HepG2 (cell line): Measurements from ENCODE around the gene COL27A1. TPM values are rescaled to one million over a fixed set of nuclear protein-coding genes. Genes with fewer than 3 reads are reported as not detected.

ENCODE experiments used
- CBX1 ChIP-seq: IDR thresholded peaks from one replicate; pipeline ENCODE4 v1.6.1; 2016; ENCODE audit warnings: antibody characterized with exemption, low read depth
- ERF ChIP-seq: IDR thresholded peaks from 2 replicates; pipeline ENCODE4 v1.6.1; 2018; ENCODE audit warnings: missing biosample characterization, missing genetic modification reagents
- FOXK2 ChIP-seq: fragments of 450-650 bp; IDR thresholded peaks from 2 replicates; pipeline ENCODE4 v1.6.1; 2016
- HNRNPL ChIP-seq: fragments of 200-400 bp; formaldehyde crosslinking; IDR thresholded peaks from 2 replicates; pipeline ENCODE4 v1.6.1; 2017; ENCODE audit warnings: mild to moderate bottlenecking, low read depth, low read length
- IRF2 ChIP-seq: IDR thresholded peaks from 2 replicates; pipeline ENCODE4 v1.6.1; 2018; ENCODE audit warnings: missing genetic modification reagents, missing compliant biosample characterization
- LRRFIP1 ChIP-seq: sonication (generic); formaldehyde crosslinking; conservative IDR thresholded peaks from 2 replicates; pipeline ENCODE4 v1.4.0; 2020; ENCODE audit warnings: missing genetic modification reagents
- NFYC ChIP-seq: IDR thresholded peaks from 2 replicates; pipeline ENCODE4 v1.6.1; 2016; ENCODE audit warnings: missing genetic modification reagents, missing compliant biosample characterization
- PAF1 ChIP-seq: IDR thresholded peaks from 2 replicates; pipeline ENCODE4 v1.6.1; 2016; ENCODE audit warnings: missing genetic modification reagents, missing compliant biosample characterization
- POLR2AphosphoS2 ChIP-seq: IDR thresholded peaks from 2 replicates; pipeline ENCODE4 v1.6.1; 2011; ENCODE audit warnings: low read depth, low read length, improper control_type of control experiment
- SALL2 ChIP-seq: sonication (generic); formaldehyde crosslinking; IDR thresholded peaks from 2 replicates; pipeline ENCODE4 v1.8.1; 2023; ENCODE audit warnings: mild to moderate bottlenecking, missing genetic modification reagents, inconsistent platforms
- SOX13 ChIP-seq, 3 experiments: fragments of 450-650 bp in 1 of 3; sonication (generic) in 1 of 3; formaldehyde crosslinking in 1 of 3; IDR thresholded peaks in 2 of 3; conservative IDR thresholded peaks in 1 of 3; 2 replicates each; pipeline versions ENCODE4 v1.5.0 to v1.6.1; 2016 to 2020; ENCODE audit warnings: antibody characterized with exemption in 1 of 3, mild to moderate bottlenecking in 1 of 3, missing compliant biosample characterization in 1 of 3, missing genetic modification reagents in 1 of 3, moderate library complexity in 1 of 3
- SOX6 ChIP-seq, 2 experiments: fragments of 450-650 bp in 1 of 2; sonication (generic) in 1 of 2; formaldehyde crosslinking in 1 of 2; IDR thresholded peaks; 2 replicates each; pipeline versions ENCODE4 v1.4.0 to v1.6.1; 2017 to 2020; ENCODE audit warnings: antibody characterized with exemption in 1 of 2, mild to moderate bottlenecking in 1 of 2, missing genetic modification reagents in 1 of 2
- TAF1 ChIP-seq: sonication (generic); formaldehyde crosslinking; IDR thresholded peaks from 2 replicates; pipeline ENCODE4 v1.4.0; 2020; ENCODE audit warnings: missing genetic modification reagents
- ZBTB20 ChIP-seq: sonication (generic); formaldehyde crosslinking; IDR thresholded peaks from 2 replicates; pipeline ENCODE4 v1.8.1; 2023; ENCODE audit warnings: missing genetic modification reagents, low read depth, mild to moderate bottlenecking, borderline replicate concordance
- ZBTB4 ChIP-seq: sonication (generic); formaldehyde crosslinking; IDR thresholded peaks from 2 replicates; pipeline ENCODE4 v1.4.0; 2020; ENCODE audit warnings: missing genetic modification reagents, mild to moderate bottlenecking, borderline replicate concordance
- ZFP1 ChIP-seq: IDR thresholded peaks from 2 replicates; pipeline ENCODE4 v1.6.1; 2016
- ZNF160 ChIP-seq: sonication (generic); formaldehyde crosslinking; IDR thresholded peaks from 2 replicates; pipeline ENCODE4 v1.8.0; 2022; ENCODE audit warnings: mild to moderate bottlenecking, inconsistent platforms, missing genetic modification reagents
- ZNF292 ChIP-seq: sonication (generic); formaldehyde crosslinking; IDR thresholded peaks from 2 replicates; pipeline ENCODE4 v1.8.1; 2022; ENCODE audit warnings: mild to moderate bottlenecking, low read depth, missing genetic modification reagents, borderline replicate concordance
- ZNF337 ChIP-seq: sonication (generic); formaldehyde crosslinking; IDR thresholded peaks from 2 replicates; pipeline ENCODE4 v1.5.1; 2020; ENCODE audit warnings: missing genetic modification reagents, low read depth, mild to moderate bottlenecking, borderline replicate concordance
- ZNF605 ChIP-seq: sonication (generic); formaldehyde crosslinking; IDR thresholded peaks from 2 replicates; pipeline ENCODE4 v1.8.0; 2022; ENCODE audit warnings: mild to moderate bottlenecking, missing genetic modification reagents
- ZNF616 ChIP-seq: sonication (generic); formaldehyde crosslinking; IDR thresholded peaks from 2 replicates; pipeline ENCODE4 v1.5.0; 2020; ENCODE audit warnings: low read depth, mild to moderate bottlenecking, missing genetic modification reagents
- ZNF691 ChIP-seq: sonication (generic); formaldehyde crosslinking; IDR thresholded peaks from 2 replicates; pipeline ENCODE4 v1.4.0; 2020; ENCODE audit warnings: missing genetic modification reagents, low read depth, mild to moderate bottlenecking, borderline replicate concordance
- ZNF746 ChIP-seq: sonication (generic); formaldehyde crosslinking; IDR thresholded peaks from 2 replicates; pipeline ENCODE4 v1.8.0; 2022; ENCODE audit warnings: mild to moderate bottlenecking, missing genetic modification reagents
- polyA plus RNA-seq, 8 experiments: library from polyadenylated mRNA; depleted of rRNA in 3 of 8; stranded (reverse) in 7 of 8; unstranded in 1 of 8; fragments of >200 nt; fragmentation: Illumina TruSeq in 4 of 8; extraction: Trizol in 4 of 8; gene quantifications; 2 replicates each; pipeline versions ENCODE4 v1.2.1 to v1.2.3, GENCODE V29; 2011 to 2016; ENCODE audit warnings: low read depth in 4 of 8, missing spikeins in 1 of 8, mixed read lengths in 1 of 8; ENCODE audit not compliant: insufficient read depth in 1 of 8
- total RNA-seq, 5 experiments: library from RNA; depleted of rRNA; stranded (reverse); fragments of >200 nt; fragmentation: Illumina TruSeq; extraction: Trizol; gene quantifications; 2 replicates each; pipeline ENCODE4 v1.2.3, GENCODE V29; 2016; ENCODE audit warnings: low read depth in 1 of 5

Gene COL27A1
- total and polyA plus RNA-seq, 2 of the 13 experiments (the other 11 are each of a cell fraction or from before 2014, with no cell fraction given), result 71.3 to 89.1 TPM

GRCh38 chr9:114117996-114118830 lies 37.1 kb upstream of the COL27A1 start (continued):
- TF ChIP-seq ZNF746 (CRISPR knock-in tag), result peak; percentile 96; the same call in 1 of the 2 replicates
- TF ChIP-seq ZNF616 (CRISPR knock-in tag), result no peak
- TF ChIP-seq ZBTB20 (CRISPR knock-in tag), result peak; percentile 87; the same call in 1 of the 2 replicates
- TF ChIP-seq ZNF337 (CRISPR knock-in tag), result no peak
- TF ChIP-seq LRRFIP1, result no peak
- TF ChIP-seq ZNF605 (CRISPR knock-in tag), result peak; percentile 81
- peak; percentile 57; the same call in 1 of the 2 replicates for TF ChIP-seq TAF1 (CRISPR knock-in tag)
- TF ChIP-seq IRF2 (CRISPR knock-in tag), result peak; percentile 82
- TF ChIP-seq SOX13 (IDR thresholded peaks at IDR 0.05), result 0 out of 2 replicates have a peak, but pooled peaks have one; percentile 29
- peak in 1 of 2 experiments; percentile 93; a peak in 2 of 4 replicates for TF ChIP-seq SOX13 (CRISPR knock-in tag; conservative IDR thresholded peaks at IDR 0.05 in 1 of 2, IDR thresholded peaks at IDR 0.05 in 1 of 2)
- TF ChIP-seq ZNF160 (CRISPR knock-in tag), result no peak
- TF ChIP-seq CBX1, result no peak
- TF ChIP-seq PAF1 (CRISPR knock-in tag), result no peak
- TF ChIP-seq POLR2AphosphoS2, result no peak
- TF ChIP-seq SALL2 (CRISPR knock-in tag), result no peak; the same call in 1 of the 2 replicates
- TF ChIP-seq FOXK2, result peak; percentile 83
- no peak for TF ChIP-seq ZBTB4 (CRISPR knock-in tag)
- peak; percentile 85 for TF ChIP-seq ZFP1 (CRISPR knock-in tag)
- peak; percentile 64; the same call in 1 of the 2 replicates for TF ChIP-seq ERF (CRISPR knock-in tag)
- peak; percentile 57; the same call in 1 of the 2 replicates for TF ChIP-seq ZNF691
- peak; percentile 99 for TF ChIP-seq HNRNPL
- peak; percentile 54 for TF ChIP-seq NFYC (CRISPR knock-in tag)
- peak; percentile 92 for TF ChIP-seq ZNF292 (CRISPR knock-in tag)
- TF ChIP-seq SOX6 (IDR thresholded peaks at IDR 0.05), result no peak
- peak; percentile 91 for TF ChIP-seq SOX6 (CRISPR knock-in tag; IDR thresholded peaks at IDR 0.05)
